ENCODE results near the gene CETN1. TPM values are rescaled to one million over a fixed set of nuclear protein-coding genes. Genes with fewer than 3 reads are reported as not detected.

Gene CETN1
- total RNA-seq, 1 donor = not detected

- Histone ChIP-seq H3K27ac (ENCODE audit: low read depth, low read length) (no peak overlapping the region), H3K79me2 (ENCODE audit: insufficient read depth, low read length) (no peaks in the 10 kb centered on the region), H3K4me3 (ENCODE audit: insufficient read depth, low read length) (no peak overlapping the region), H3K36me3 (ENCODE audit: insufficient read depth, low read length) (no peaks in the 10 kb centered on the region), H3K4me2 (ENCODE audit: insufficient read depth, low read length) (no peak overlapping the region), H3K4me1 (ENCODE audit: insufficient read depth, low read length) (no peaks in the 10 kb centered on the region), H2AFZ (ENCODE audit: low read length) (no peak overlapping the region), H3K27me3 (ENCODE audit: insufficient read depth, low read length) (peaks cover 17% of the 10 kb centered on the region), H4K20me1 (ENCODE audit: insufficient read depth, low read length) (no peaks in the 10 kb centered on the region), H3K9me3 (ENCODE audit: low read depth, low read length) (no peaks in the 10 kb centered on the region)
- DNase-seq (ENCODE audit: insufficient read length, low spot score, missing footprints) = no peak
- TF ChIP-seq, protein P1, sequence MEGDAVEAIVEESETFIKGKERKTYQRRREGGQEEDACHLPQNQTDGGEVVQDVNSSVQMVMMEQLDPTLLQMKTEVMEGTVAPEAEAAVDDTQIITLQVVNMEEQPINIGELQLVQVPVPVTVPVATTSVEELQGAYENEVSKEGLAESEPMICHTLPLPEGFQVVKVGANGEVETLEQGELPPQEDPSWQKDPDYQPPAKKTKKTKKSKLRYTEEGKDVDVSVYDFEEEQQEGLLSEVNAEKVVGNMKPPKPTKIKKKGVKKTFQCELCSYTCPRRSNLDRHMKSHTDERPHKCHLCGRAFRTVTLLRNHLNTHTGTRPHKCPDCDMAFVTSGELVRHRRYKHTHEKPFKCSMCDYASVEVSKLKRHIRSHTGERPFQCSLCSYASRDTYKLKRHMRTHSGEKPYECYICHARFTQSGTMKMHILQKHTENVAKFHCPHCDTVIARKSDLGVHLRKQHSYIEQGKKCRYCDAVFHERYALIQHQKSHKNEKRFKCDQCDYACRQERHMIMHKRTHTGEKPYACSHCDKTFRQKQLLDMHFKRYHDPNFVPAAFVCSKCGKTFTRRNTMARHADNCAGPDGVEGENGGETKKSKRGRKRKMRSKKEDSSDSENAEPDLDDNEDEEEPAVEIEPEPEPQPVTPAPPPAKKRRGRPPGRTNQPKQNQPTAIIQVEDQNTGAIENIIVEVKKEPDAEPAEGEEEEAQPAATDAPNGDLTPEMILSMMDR (IDR thresholded peaks at IDR 0.05; ENCODE audit: extremely low read depth, low read depth, low read length) = no peak
Observed at GRCh38 chr18:543447-544078, 36.6 kb upstream of the CETN1 start.

GRCh38 chr18:549967-550366, 30.2 kb upstream of the CETN1 start:
- H3K79me2 ChIP-seq (ENCODE audit: insufficient read depth, low read length) = no peaks in the 10 kb centered on the region
- no peak overlapping the region for H3K4me3 ChIP-seq (ENCODE audit: insufficient read depth, low read length)
- H3K36me3 ChIP-seq (ENCODE audit: insufficient read depth, low read length) = no peaks in the 10 kb centered on the region
- no peak overlapping the region for H3K4me2 ChIP-seq (ENCODE audit: insufficient read depth, low read length)
- no peaks in the 10 kb centered on the region for H3K9me3 ChIP-seq (ENCODE audit: low read depth, low read length)
- H3K4me1 ChIP-seq (ENCODE audit: insufficient read depth, low read length) = no peaks in the 10 kb centered on the region
- no peak for DNase-seq (ENCODE audit: insufficient read length, low spot score, missing footprints)
- H3K27me3 ChIP-seq (ENCODE audit: insufficient read depth, low read length) = peaks cover 20% of the 10 kb centered on the region
- H4K20me1 ChIP-seq (ENCODE audit: insufficient read depth, low read length) = no peaks in the 10 kb centered on the region
- H2AFZ ChIP-seq (ENCODE audit: low read length) = no peak overlapping the region
- no peak overlapping the region for H3K27ac ChIP-seq (ENCODE audit: low read depth, low read length)
- TF ChIP-seq, protein P1 (IDR thresholded peaks at IDR 0.05; ENCODE audit: extremely low read depth, low read depth, low read length) = no peak

DNA sequence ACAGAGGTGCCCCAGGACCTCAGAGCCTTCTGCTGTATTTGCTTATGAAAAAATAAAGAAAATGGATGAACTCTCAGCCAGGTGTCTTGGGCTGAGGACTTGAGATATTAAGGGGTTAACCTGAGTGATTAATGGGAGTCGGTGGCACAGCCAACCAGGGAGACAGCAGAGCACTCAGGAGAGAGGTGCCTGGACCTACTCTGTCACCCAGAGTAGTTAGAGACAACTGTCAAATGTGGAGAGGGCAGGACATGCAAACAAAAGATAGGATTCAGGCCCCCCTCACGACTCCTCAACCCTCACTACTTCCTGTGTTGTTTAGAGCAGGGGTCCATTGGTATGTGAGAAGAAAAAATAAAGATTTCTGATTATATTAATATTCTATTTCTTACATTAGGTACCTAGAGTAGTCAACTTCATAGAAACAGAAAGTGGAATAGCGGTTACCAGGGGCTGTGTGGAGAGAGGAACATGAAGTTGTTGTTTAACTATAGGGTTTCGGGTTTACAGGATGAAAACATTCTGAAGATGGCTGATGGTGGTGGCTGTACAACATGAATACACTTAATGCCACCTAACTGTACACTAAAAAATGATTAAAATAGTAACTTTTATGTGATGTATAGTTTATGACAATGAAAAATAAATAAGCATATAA, 28.6 kb upstream of the CETN1 start:
- Histone ChIP-seq H3K27me3 (ENCODE audit: insufficient read depth, low read length) (peaks cover 11% of the 10 kb centered on the region), H4K20me1 (ENCODE audit: insufficient read depth, low read length) (no peaks in the 10 kb centered on the region), H3K4me3 (ENCODE audit: insufficient read depth, low read length) (no peak overlapping the region), H3K4me1 (ENCODE audit: insufficient read depth, low read length) (no peaks in the 10 kb centered on the region), H3K4me2 (ENCODE audit: insufficient read depth, low read length) (no peak overlapping the region), H3K9me3 (ENCODE audit: low read depth, low read length) (no peaks in the 10 kb centered on the region), H3K79me2 (ENCODE audit: insufficient read depth, low read length) (no peaks in the 10 kb centered on the region), H3K27ac (ENCODE audit: low read depth, low read length) (no peak overlapping the region), H2AFZ (ENCODE audit: low read length) (no peak overlapping the region), H3K36me3 (ENCODE audit: insufficient read depth, low read length) (no peaks in the 10 kb centered on the region)
- TF ChIP-seq, protein P1 (IDR thresholded peaks at IDR 0.05; ENCODE audit: extremely low read depth, low read depth, low read length) = no peak
- no peak for DNase-seq (ENCODE audit: insufficient read length, low spot score, missing footprints)

DNA sequence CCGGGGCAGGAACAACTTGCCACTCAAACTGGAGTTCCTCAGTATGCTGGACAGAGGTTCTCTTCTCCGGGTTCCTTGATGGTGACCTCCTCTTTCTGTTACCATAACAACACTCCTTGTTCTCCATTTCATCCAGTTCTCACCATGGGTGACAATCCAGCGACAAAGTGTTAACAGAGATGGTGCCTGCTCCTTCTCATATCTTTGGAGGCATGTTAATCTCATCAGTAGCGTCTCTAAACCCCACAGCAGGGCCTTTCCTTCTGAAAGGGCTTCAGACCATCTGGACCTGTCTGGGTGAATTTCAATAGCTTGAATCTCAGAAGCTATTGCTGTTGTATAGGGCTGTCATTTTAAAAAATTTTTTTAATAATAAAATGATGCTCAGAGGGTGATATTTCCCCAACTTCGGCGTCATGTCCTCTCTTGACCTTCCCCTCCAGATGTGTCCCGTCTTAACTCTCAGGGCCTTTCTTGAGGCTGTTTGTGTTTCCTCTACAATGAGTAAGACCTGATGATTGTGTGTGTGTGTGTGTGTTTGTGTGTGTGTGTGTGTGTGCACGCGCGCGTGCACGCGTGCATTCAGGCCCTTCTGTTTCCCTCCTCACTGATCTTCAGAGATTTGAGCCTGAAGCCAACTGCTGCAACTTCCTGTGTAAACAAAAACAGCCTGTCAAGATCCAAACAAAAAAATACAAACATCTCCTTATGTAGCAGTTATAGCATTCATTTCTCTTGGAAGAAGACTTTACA, 24.3 kb upstream of the CETN1 start:
- no peak overlapping the region for H3K4me2 ChIP-seq (ENCODE audit: insufficient read depth, low read length)
- no peaks in the 10 kb centered on the region for H3K27me3 ChIP-seq (ENCODE audit: insufficient read depth, low read length)
- H4K20me1 ChIP-seq (ENCODE audit: insufficient read depth, low read length) = no peaks in the 10 kb centered on the region
- H3K79me2 ChIP-seq (ENCODE audit: insufficient read depth, low read length) = no peaks in the 10 kb centered on the region
- no peak overlapping the region for H3K27ac ChIP-seq (ENCODE audit: low read depth, low read length)
- H3K4me3 ChIP-seq (ENCODE audit: insufficient read depth, low read length) = no peak overlapping the region
- DNase-seq (ENCODE audit: insufficient read length, low spot score, missing footprints) = no peak
- H3K4me1 ChIP-seq (ENCODE audit: insufficient read depth, low read length) = no peaks in the 10 kb centered on the region
- TF ChIP-seq, protein P1 (IDR thresholded peaks at IDR 0.05; ENCODE audit: extremely low read depth, low read depth, low read length) = no peak
- H3K9me3 ChIP-seq (ENCODE audit: low read depth, low read length) = no peaks in the 10 kb centered on the region
- no peak overlapping the region for H2AFZ ChIP-seq (ENCODE audit: low read length)
- H3K36me3 ChIP-seq (ENCODE audit: insufficient read depth, low read length) = no peaks in the 10 kb centered on the region
